ENCODE data around the gene EPB41. TPM values are rescaled to one million over a fixed set of nuclear protein-coding genes. Genes with fewer than 3 reads are reported as not detected.

Gene EPB41
- polyA plus RNA-seq, 2 of the 4 experiments (the other 2 are of a cell fraction), result 4.9 to 12.8 TPM

- no peaks in the 10 kb centered on the region for H3K4me1 ChIP-seq
- WGBS (ENCODE audit: missing lambda C conversion rate), result 82% methylated on average over 5 of the region's 5 CpGs
- DNase-seq (ENCODE audit: low read depth in 1 of 2, low spot score in 1 of 2) (no peak), ATAC-seq (no peak), FAIRE-seq (no peak)
- POLR2A ChIA-PET, result no interaction called here
- no peak overlapping the region for H3K4me3 ChIP-seq
- CTCF ChIA-PET, result interaction anchor here (0.6 kb wide), 1 partner anchor 213 kb away, joined by 3 read pairs; no protein-coding TSS in a partner anchor
- H3K27ac ChIP-seq, result no peak overlapping the region
- TF ChIP-seq EHMT2 (IDR thresholded peaks at IDR 0.05; ENCODE audit: low read depth) (no peak), ESRRA (IDR thresholded peaks at IDR 0.05; ENCODE audit: borderline replicate concordance, low read length) (no peak), CHD2 (IDR thresholded peaks at IDR 0.05; ENCODE audit: low read length, partially characterized antibody) (no peak), KDM1A (IDR thresholded peaks at IDR 0.05; ENCODE audit: low read depth) (no peak), HOXB5 (CRISPR knock-in tag; IDR thresholded peaks at IDR 0.05) (no peak), TFCP2L1 (CRISPR knock-in tag; IDR thresholded peaks at IDR 0.05) (no peak), FOSB (CRISPR knock-in tag; IDR thresholded peaks at IDR 0.05) (no peak), BCL3 (IDR thresholded peaks at IDR 0.05) (no peak), JUNB (IDR thresholded peaks at IDR 0.05) (no peak), SREBF2 (IDR thresholded peaks at IDR 0.05) (no peak), CBX8 (IDR thresholded peaks at IDR 0.05) (no peak), FOSL2 (IDR thresholded peaks at IDR 0.05) (no peak), FOSL2 (CRISPR knock-in tag; IDR thresholded peaks at IDR 0.05) (no peak), HES2 (IDR thresholded peaks at IDR 0.05) (no peak), ZFP36 (IDR thresholded peaks at IDR 0.05; ENCODE audit: borderline replicate concordance, partially characterized antibody) (no peak), HOXB13 (CRISPR knock-in tag; IDR thresholded peaks at IDR 0.05; ENCODE audit: low read depth) (no peak)
- H3K4me2 ChIP-seq, result no peak overlapping the region
- no peaks in the 10 kb centered on the region for H3K9me3 ChIP-seq
Measured at GRCh38 chr1:29017235-29017634, 102.9 kb downstream of the EPB41 start.

- TF ChIP-seq MAFK (IDR thresholded peaks at IDR 0.05; ENCODE audit: partially characterized antibody) (peak; percentile 21), HOXB13 (CRISPR knock-in tag; IDR thresholded peaks at IDR 0.05; ENCODE audit: low read depth) (no peak)
- Histone ChIP-seq H3K4me1 (no peaks in the 10 kb centered on the region), H3K4me3 (no peak overlapping the region), H3K27ac (no peak overlapping the region), H3K4me2 (no peak overlapping the region), H3K9me3 (no peaks in the 10 kb centered on the region)
- no peak for ATAC-seq
- POLR2A ChIA-PET, result no interaction called here
- FAIRE-seq, result no peak
- DNase-seq (ENCODE audit: low read depth in 1 of 2, low spot score in 1 of 2), result no peak
- CTCF ChIA-PET, result interaction anchor here (0.6 to 2.7 kb wide), 3 partner anchors 14 to 233 kb away, joined by 3 to 14 read pairs (median 4); no protein-coding TSS in a partner anchor
- WGBS (ENCODE audit: missing lambda C conversion rate), result 86% methylated on average over 8 of the region's 8 CpGs
Measured at GRCh38 chr1:29017975-29018712, 103.8 kb downstream of the EPB41 start.

- FAIRE-seq, result no peak
- ChIA-PET POLR2A (no interaction called here), CTCF (interaction anchor here (0.5 to 20.1 kb wide), 3 partner anchors 11 to 144 kb away, joined by 3 to 512 read pairs (median 15); no protein-coding TSS in a partner anchor)
- Histone ChIP-seq H3K4me2 (no peak overlapping the region), H3K9me3 (no peaks in the 10 kb centered on the region), H3K27ac (no peak overlapping the region), H3K4me1 (no peaks in the 10 kb centered on the region), H3K4me3 (no peak overlapping the region)
- TF ChIP-seq FOSB (CRISPR knock-in tag; IDR thresholded peaks at IDR 0.05) (no peak), E2F6 (IDR thresholded peaks at IDR 0.05; ENCODE audit: borderline replicate concordance, low read depth) (no peak), NPAS2 (CRISPR knock-in tag; IDR thresholded peaks at IDR 0.05; ENCODE audit: borderline replicate concordance) (no peak), PHF8 (IDR thresholded peaks at IDR 0.05; ENCODE audit: borderline replicate concordance, low read depth) (no peak), HEYL (CRISPR knock-in tag; IDR thresholded peaks at IDR 0.05) (no peak), JUNB (IDR thresholded peaks at IDR 0.05) (no peak), BCL3 (IDR thresholded peaks at IDR 0.05) (no peak), SMC3 (IDR thresholded peaks at IDR 0.05) (no peak), EHF (CRISPR knock-in tag; IDR thresholded peaks at IDR 0.05) (no peak), POLR2AphosphoS2 (conservative IDR thresholded peaks at IDR 0.05; ENCODE audit: low read length) (no peak), HOXB5 (CRISPR knock-in tag; IDR thresholded peaks at IDR 0.05) (no peak), HDAC2 (IDR thresholded peaks at IDR 0.05) (no peak), CBX2 (IDR thresholded peaks at IDR 0.05; ENCODE audit: borderline replicate concordance, low read depth) (no peak), PBX3 (IDR thresholded peaks at IDR 0.05) (no peak), MAFK (IDR thresholded peaks at IDR 0.05; ENCODE audit: partially characterized antibody) (no peak), HOXB13 (CRISPR knock-in tag; IDR thresholded peaks at IDR 0.05; ENCODE audit: low read depth) (no peak), USF2 (IDR thresholded peaks at IDR 0.05) (no peak), GATA3 (IDR thresholded peaks at IDR 0.05; ENCODE audit: borderline replicate concordance) (no peak), HOXA7 (CRISPR knock-in tag; IDR thresholded peaks at IDR 0.05) (no peak)
- no peak for ATAC-seq
- DNase-seq (ENCODE audit: low read depth in 1 of 2, low spot score in 1 of 2), result no peak
- 98% methylated on average over 3 of the region's 3 CpGs for WGBS (ENCODE audit: missing lambda C conversion rate)
Measured at GRCh38 chr1:29022620-29023019, 108.3 kb downstream of the EPB41 start.

Data from A549 (cell line).